Calu3 (cell line): ENCODE data around the gene VPS11. TPM values are rescaled to one million over a fixed set of nuclear protein-coding genes. Genes with fewer than 3 reads are reported as not detected.
"Not testable (repeated sequence)": the region's sequence is repeated elsewhere in the genome, so short reads cannot be mapped to it uniquely, and the experiment has no call there.

ENCODE experiments used
- BruUV-seq: library from RNA; stranded (reverse); fragments of 400-500 nt; replicated peaks from 2 replicates; lab custom pipeline; 2021; lab: Mats Ljungman, UMichigan
- CTCF ChIA-PET: fragments of 300-600 bp; sonication (Branson Sonifier 250); formaldehyde crosslinking; loops from one replicate; lab custom pipeline; 2022; ENCODE audit warnings: antibody characterized with exemption; lab: Charles Lee
- DNase-seq: peaks from one replicate; pipeline ENCODE4 v3.0.0; 2022
- H3K27ac Mint-ChIP-seq: one replicate; pipeline ENCODE4 v1.8.0; 2022; ENCODE audit warnings: mixed read lengths; ENCODE audit not compliant: unreplicated experiment
- H3K27me3 Mint-ChIP-seq: one replicate; pipeline ENCODE4 v1.8.0; 2022; ENCODE audit warnings: mixed read lengths; ENCODE audit not compliant: unreplicated experiment
- H3K36me3 Mint-ChIP-seq: one replicate; pipeline ENCODE4 v1.8.0; 2022; ENCODE audit warnings: mild to moderate bottlenecking, moderate library complexity, mixed read lengths; ENCODE audit not compliant: insufficient read depth, unreplicated experiment
- H3K4me1 Mint-ChIP-seq: one replicate; pipeline ENCODE4 v1.8.0; 2022; ENCODE audit warnings: mild to moderate bottlenecking, low read depth, mixed read lengths; ENCODE audit not compliant: unreplicated experiment
- H3K4me3 Mint-ChIP-seq: one replicate; pipeline ENCODE4 v1.8.0; 2022; ENCODE audit warnings: mild to moderate bottlenecking, low read depth, moderate library complexity, mixed read lengths; ENCODE audit not compliant: unreplicated experiment
- H3K9me3 Mint-ChIP-seq: one replicate; pipeline ENCODE4 v1.8.0; 2022; ENCODE audit warnings: low read depth, mixed read lengths; ENCODE audit not compliant: unreplicated experiment
- CTCF ChIP-seq: fragments of 200-600 bp; IDR thresholded peaks from one replicate; pipeline ENCODE4 v1.8.0; 2022; ENCODE audit warnings: antibody characterized with exemption; ENCODE audit not compliant: unreplicated experiment
- intact Hi-C: fragments of 100-400 bp; cut with micrococcal nuclease; formaldehyde crosslinking; loops from one replicate; pipeline ENCODE4 v1.10.0; 2022; ENCODE audit not compliant: unreplicated experiment
- total RNA-seq: library from RNA; stranded (reverse); gene quantifications from 2 replicates; pipeline ENCODE4 v1.2.3, GENCODE V29; 2022

VPS11 gene
- total RNA-seq, 1 experiment from 2014 or later, result 15.1 TPM

- Mint-ChIP-seq H3K27me3 (no peaks in the 10 kb centered on the region), H3K27ac (peak within 1 kb of the TSS; percentile 96), H3K9me3 (no peaks in the 10 kb centered on the region), H3K36me3 (peaks cover 63% of the 10 kb centered on the region), H3K4me3 (peak within 1 kb of the TSS; percentile 89), H3K4me1 (peaks cover 8% of the 10 kb centered on the region)
- intact Hi-C loops, result no loop called here
- no TSS peak for BruUV-seq
- DNase-seq, result peak; percentile 97
- CTCF ChIA-PET, result interaction anchor here (0.5 to 0.9 kb wide), 3 partner anchors 19 to 258 kb away, joined by 3 read pairs; no protein-coding TSS in a partner anchor
- no peak for TF ChIP-seq CTCF
Observed at GRCh38 chr11:119057000-119057769, 10.4 kb upstream of the VPS11 start, which contains the start of gene HYOU1. Gene HYOU1 (minus strand): TSS chr11:119057205. CDS start chr11:119056160, 1,045 bp downstream.

GRCh38 chr11:119059128-119059527 lies 8.5 kb upstream of the VPS11 start:
- intact Hi-C loops, H3K27ac Mint-ChIP-seq, CTCF ChIA-PET, BruUV-seq, H3K27me3 Mint-ChIP-seq, H3K9me3 Mint-ChIP-seq, DNase-seq, H3K4me1 Mint-ChIP-seq: not testable (repeated sequence)
- Mint-ChIP-seq H3K36me3 (peaks cover 49% of the 10 kb centered on the region), H3K4me3 (peak overlapping the region; percentile 89)

GRCh38 chr11:119061256-119061655 lies 6.4 kb upstream of the VPS11 start:
- no peaks in the 10 kb centered on the region for H3K4me1 Mint-ChIP-seq
- H3K36me3 Mint-ChIP-seq, result peaks cover 29% of the 10 kb centered on the region
- no peaks in the 10 kb centered on the region for H3K27me3 Mint-ChIP-seq
- no peak overlapping the region for H3K4me3 Mint-ChIP-seq
- CTCF ChIA-PET, result no interaction called here
- DNase-seq, result no peak
- H3K9me3 Mint-ChIP-seq, result no peaks in the 10 kb centered on the region
- no TSS peak for BruUV-seq
- H3K27ac Mint-ChIP-seq, result no peak overlapping the region
- TF ChIP-seq CTCF, result no peak
- intact Hi-C loops, result no loop called here

GRCh38 chr11:119062779-119063178 lies 4.8 kb upstream of the VPS11 start:
- CTCF ChIA-PET, result no interaction called here
- intact Hi-C loops, result no loop called here
- Mint-ChIP-seq H3K9me3 (no peaks in the 10 kb centered on the region), H3K4me3 (no peak overlapping the region), H3K36me3 (peaks cover 25% of the 10 kb centered on the region), H3K27me3 (no peaks in the 10 kb centered on the region), H3K27ac (no peak overlapping the region), H3K4me1 (no peaks in the 10 kb centered on the region)
- no peak for TF ChIP-seq CTCF
- BruUV-seq, result no TSS peak
- DNase-seq, result no peak

GRCh38 chr11:119065369-119065768 lies 2.2 kb upstream of the VPS11 start:
- peaks cover 23% of the 10 kb centered on the region for H3K36me3 Mint-ChIP-seq
- CTCF ChIA-PET, result no interaction called here
- H3K27me3 Mint-ChIP-seq, result no peaks in the 10 kb centered on the region
- no peaks in the 10 kb centered on the region for H3K4me1 Mint-ChIP-seq
- intact Hi-C loops, result no loop called here
- no peak for DNase-seq
- no peaks in the 10 kb centered on the region for H3K9me3 Mint-ChIP-seq
- H3K27ac Mint-ChIP-seq, result no peak overlapping the region
- BruUV-seq, result no TSS peak
- no peak for TF ChIP-seq CTCF
- H3K4me3 Mint-ChIP-seq, result no peak overlapping the region
